Pancreas (tissue), 10 donors: Measurements from ENCODE around the gene CFAP298. TPM values are rescaled to one million over a fixed set of nuclear protein-coding genes. Genes with fewer than 3 reads are reported as not detected.

ENCODE experiments used
- ATAC-seq, 4 donors: fragments of 200-7000 bp; cut with Tn5 transposase; one replicate each; pipeline versions ENCODE4 v1.8.0 to v1.9.1; 2020; ENCODE audit warnings: mild to moderate bottlenecking in 4 of 4, moderate library complexity in 4 of 4
- DNase-seq, 6 donors: peaks; one replicate each; pipeline ENCODE4 v3.0.0-alpha.2; 2020
- FAIRE-seq: peaks from 2 replicates; lab custom pipeline; 2012; peaks lifted over from hg19 to GRCh38; lab: Jason Lieb, UNC
- H3K27ac ChIP-seq, 4 donors: fragments of 200-600 bp; sonication (generic); 1 replicate in 3 of 4; 2 replicates in 1 of 4; pipeline versions ENCODE4 v1.5.0 to v1.8.0; 2020
- H3K27me3 ChIP-seq, 4 donors: fragments of 200-600 bp; one replicate each; pipeline ENCODE4 v1.8.0; 2021
- H3K36me3 ChIP-seq, 3 donors: fragments of 200-600 bp; sonication (generic) in 1 of 3; one replicate each; pipeline versions ENCODE4 v1.5.0 to v1.8.0; 2020 to 2021
- H3K4me1 ChIP-seq, 3 donors: fragments of 200-600 bp; one replicate each; pipeline ENCODE4 v1.8.0; 2021
- H3K4me3 ChIP-seq, 4 donors: fragments of 200-600 bp; sonication (generic) in 2 of 4; one replicate each; pipeline versions ENCODE4 v1.5.0 to v1.8.0; 2020 to 2021
- H3K9me3 ChIP-seq, 4 donors: fragments of 200-600 bp; one replicate each; pipeline ENCODE4 v1.8.0; 2021
- CTCF ChIP-seq, 4 donors: fragments of 200-600 bp; sonication (generic) in 3 of 4; IDR thresholded peaks; one replicate each; pipeline versions ENCODE4 v1.5.0 to v1.8.0; 2021; ENCODE audit warnings: antibody characterized with exemption in 4 of 4
- WGBS, 2 donors: extraction: QIAGEN DNeasy Blood & Tissue Kit; methylation state at CpG; one replicate each; pipeline ENCODE4 v1.1.7; 2013; 5-methylcytosine and 5-hydroxymethylcytosine counted together
- intact Hi-C, 3 donors: fragments of 100-400 bp; cut with DNase I; formaldehyde crosslinking; loops; one replicate each; pipeline versions ENCODE4 v1.11.1 to v1.14.2; 2022
- polyA plus RNA-seq, 2 donors: library from polyadenylated mRNA; stranded (reverse); fragments of 200-250 nt; gene quantifications; one replicate each; pipeline ENCODE4 v1.2.3, GENCODE V29; 2013
- total RNA-seq, 6 donors: library from RNA; stranded (reverse); fragmentation: NEBNext Ultra II Directional in 4 of 6; extraction: Animal tissue kit (Norgen Biotek cat#: 25700) in 4 of 6; gene quantifications; one replicate each; pipeline versions ENCODE4 v1.2.1 to v1.2.4, GENCODE V29; 2021 to 2023
- donor health status: healthy with polysubstance abuse.
- donor health status: DM: no; HTN: no; CAD: no; lungs with moderate emphysema.
- donor health status: DM: no; HTN: no; CAD: no.
- donor health status: control.
- donor health status: control.
- donor health status: Bipolar disorder and iron deficiency.
- donor health status: DM: yes; HTN: yes; CAD: no.
- donor health status: DM: no; HTN: no; CAD: no.
- donor health status: DM: no; HTN: no; CAD: no.
- donor health status: DM: yes; HTN: yes; CAD: no.

The CFAP298 gene
- total and polyA plus RNA-seq, 8 donors, result 11.8 to 36.2 (median 21.1) TPM

GRCh38 chr21:32584472-32584871 is 27.7 kb downstream of the CFAP298 start:
- no peak for DNase-seq
- intact Hi-C loops, result no loop called here

GRCh38 chr21:32581732-32582131 is 30.4 kb downstream of the CFAP298 start:
- DNase-seq (no peak), ATAC-seq (no peak), FAIRE-seq (no peak)
- H3K36me3 ChIP-seq, result no peaks in the 10 kb centered on the region
- no peak for TF ChIP-seq CTCF (IDR thresholded peaks at IDR 0.05)
- H3K4me3 ChIP-seq, result no peak overlapping the region
- WGBS, 2 donors, result 81% methylated on average over 13 of the region's 13 CpGs
- no peaks in the 10 kb centered on the region for H3K27me3 ChIP-seq
- no peaks in the 10 kb centered on the region for H3K4me1 ChIP-seq
- no peak overlapping the region for H3K27ac ChIP-seq
- H3K9me3 ChIP-seq, result no peaks in the 10 kb centered on the region
- intact Hi-C loops, result no loop called here

More at GRCh38 chr21:32584472-32584871, 27.7 kb downstream of the CFAP298 start:
- H3K27me3 ChIP-seq, result no peaks in the 10 kb centered on the region
- no peak for TF ChIP-seq CTCF (IDR thresholded peaks at IDR 0.05)
- WGBS, 2 donors, result 65 to 70% methylated on average over 8 of the region's 8 CpGs
- H3K36me3 ChIP-seq, result no peaks in the 10 kb centered on the region
- no peaks in the 10 kb centered on the region for H3K9me3 ChIP-seq
- ATAC-seq, result no peak
- H3K4me1 ChIP-seq, result no peaks in the 10 kb centered on the region
- FAIRE-seq, result no peak
- no peak overlapping the region for H3K27ac ChIP-seq
- H3K4me3 ChIP-seq, result no peak overlapping the region

GRCh38 chr21:32580949-32581348 is 31.2 kb downstream of the CFAP298 start:
- Histone ChIP-seq H3K27ac (no peak overlapping the region), H3K27me3 (no peaks in the 10 kb centered on the region), H3K9me3 (no peaks in the 10 kb centered on the region), H3K36me3 (no peaks in the 10 kb centered on the region), H3K4me1 (no peaks in the 10 kb centered on the region), H3K4me3 (no peak overlapping the region)
- no peak for ATAC-seq
- 82 to 91% methylated on average over 13 of the region's 13 CpGs for WGBS, 2 donors
- DNase-seq, result no peak
- TF ChIP-seq CTCF (IDR thresholded peaks at IDR 0.05), result no peak
- intact Hi-C loops, result no loop called here
- no peak for FAIRE-seq

GRCh38 chr21:32578107-32578691 is 34.0 kb downstream of the CFAP298 start:
- no peak for FAIRE-seq
- no peak for DNase-seq
- intact Hi-C loops, result no loop called here
- WGBS, 2 donors, result 46 to 55% methylated on average over 15 of the region's 15 CpGs
- Histone ChIP-seq H3K9me3 (no peaks in the 10 kb centered on the region), H3K27me3 (no peaks in the 10 kb centered on the region), H3K4me3 (no peak overlapping the region), H3K36me3 (no peaks in the 10 kb centered on the region), H3K4me1 (no peaks in the 10 kb centered on the region), H3K27ac (no peak overlapping the region)
- ATAC-seq, result peak in 2 of 4 donors; percentile 31 to 49
- no peak for TF ChIP-seq CTCF (IDR thresholded peaks at IDR 0.05)

GRCh38 chr21:32576011-32576410 is 36.2 kb downstream of the CFAP298 start:
- Histone ChIP-seq H3K27me3 (no peaks in the 10 kb centered on the region), H3K27ac (no peak overlapping the region), H3K36me3 (no peaks in the 10 kb centered on the region), H3K4me1 (no peaks in the 10 kb centered on the region), H3K9me3 (no peaks in the 10 kb centered on the region), H3K4me3 (no peak overlapping the region)
- TF ChIP-seq CTCF (IDR thresholded peaks at IDR 0.05), result no peak
- ATAC-seq (no peak), DNase-seq (no peak), FAIRE-seq (no peak)
- intact Hi-C loops, result no loop called here
- WGBS, 2 donors, result 84 to 88% methylated on average over 11 of the region's 11 CpGs
